HG03066 (cell line): ENCODE measurements around the gene SULT1C4.
"Not testable (repeated sequence)": the region's sequence is repeated elsewhere in the genome, so short reads cannot be mapped to it uniquely, and the experiment has no call there.

Experiments used
- ATAC-seq: cut with Tn5 transposase; IDR thresholded peaks from one replicate; pipeline ENCODE4 v1.9.1; 2021; ENCODE audit warnings: low read depth; ENCODE audit not compliant: unreplicated experiment

The SULT1C4 gene

GRCh38 chr2:108409768-108410167 lies 32.0 kb downstream of the SULT1C4 start:
- no peak for ATAC-seq

GRCh38 chr2:108412995-108413710 lies 35.4 kb downstream of the SULT1C4 start:
- ATAC-seq, result no peak

- ATAC-seq, result no peak
Observed at GRCh38 chr2:108413711-108414095, 35.9 kb downstream of the SULT1C4 start.

- no peak for ATAC-seq
Observed at GRCh38 chr2:108414256-108414876, 36.6 kb downstream of the SULT1C4 start.

GRCh38 chr2:108414945-108415344 lies 37.2 kb downstream of the SULT1C4 start:
- no peak for ATAC-seq

- ATAC-seq, result no peak
Observed at GRCh38 chr2:108417254-108417653, 39.5 kb downstream of the SULT1C4 start.

- ATAC-seq, result no peak
Observed at GRCh38 chr2:108418416-108418815, 40.7 kb downstream of the SULT1C4 start.

- no peak for ATAC-seq
Observed at GRCh38 chr2:108423067-108423466, 45.3 kb downstream of the SULT1C4 start.

GRCh38 chr2:108423502-108424251 lies 45.9 kb downstream of the SULT1C4 start:
- ATAC-seq, result no peak

GRCh38 chr2:108428286-108429009 lies 50.7 kb downstream of the SULT1C4 start:
- ATAC-seq, result no peak

GRCh38 chr2:108435578-108435977 lies 57.8 kb downstream of the SULT1C4 start:
- not testable (repeated sequence) for ATAC-seq

- no peak for ATAC-seq
Observed at GRCh38 chr2:108436976-108437375, 59.2 kb downstream of the SULT1C4 start.
